A673 (cell line): ENCODE data around the gene CELSR3. TPM values are rescaled to one million over a fixed set of nuclear protein-coding genes. Genes with fewer than 3 reads are reported as not detected.

Source experiments
- BruUV-seq: library from RNA; stranded (reverse); fragments of 400-500 nt; replicated peaks from 2 replicates; lab custom pipeline; 2021; lab: Mats Ljungman, UMichigan
- CTCF ChIA-PET: fragments of 300-600 bp; sonication (Branson Sonifier 250); formaldehyde crosslinking; loops from one replicate; lab custom pipeline; 2022; ENCODE audit warnings: antibody characterized with exemption; lab: Charles Lee
- POLR2A ChIA-PET: fragments of 300-600 bp; sonication (Branson Sonifier 250); formaldehyde crosslinking; loops from one replicate; lab custom pipeline; 2022; ENCODE audit warnings: antibody characterized with exemption; ENCODE audit not compliant: low non-redundant PET; lab: Charles Lee
- DNase-seq: peaks from one replicate; pipeline ENCODE4 v3.0.0-alpha.2; 2015; ENCODE audit warnings: low spot score
- H3K27ac ChIP-seq: fragments of 200-600 bp; sonication (generic); 2 replicates; pipeline ENCODE4 v1.5.1; 2016; ENCODE audit warnings: mixed run types, low read depth, mild to moderate bottlenecking, mixed read lengths, antibody characterized with exemption, low read length; ENCODE audit not compliant: poor library complexity, severe bottlenecking
- H3K27me3 ChIP-seq: fragments of 200-600 bp; sonication (generic); replicated peaks from 2 replicates; pipeline ENCODE4 v1.6.1; 2017; ENCODE audit warnings: mixed run types, low read depth, mild to moderate bottlenecking, mixed read lengths, antibody characterized with exemption, low read length; ENCODE audit not compliant: insufficient read depth, poor library complexity
- H3K36me3 ChIP-seq: fragments of 200-600 bp; sonication (generic); 2 replicates; pipeline ENCODE4 v1.6.1; 2016; ENCODE audit warnings: mixed run types, mild to moderate bottlenecking, mixed read lengths, antibody characterized with exemption, low read length; ENCODE audit not compliant: insufficient read depth, poor library complexity, severe bottlenecking
- H3K4me1 ChIP-seq: fragments of 200-600 bp; sonication (generic); 2 replicates; pipeline ENCODE4 v1.6.1; 2017; ENCODE audit warnings: mixed run types, mild to moderate bottlenecking, mixed read lengths, antibody characterized with exemption, low read length; ENCODE audit not compliant: insufficient read depth, poor library complexity, severe bottlenecking
- H3K4me3 ChIP-seq: fragments of 200-600 bp; sonication (generic); 2 replicates; pipeline ENCODE4 v1.5.1; 2016; ENCODE audit warnings: low read depth, mixed run types, mild to moderate bottlenecking, mixed read lengths, low read length; ENCODE audit not compliant: poor library complexity, severe bottlenecking
- H3K9me3 ChIP-seq: fragments of 200-600 bp; sonication (generic); 2 replicates; pipeline ENCODE4 v1.6.1; 2016; ENCODE audit warnings: mixed run types, low read depth, mild to moderate bottlenecking, mixed read lengths, antibody characterized with exemption, low read length; ENCODE audit not compliant: poor library complexity, severe bottlenecking
- CTCF ChIP-seq: fragments of 300-800, 200-600 bp; sonication (generic); conservative IDR thresholded peaks from 2 replicates; pipeline ENCODE4 v1.5.1; 2017; ENCODE audit warnings: low read depth, mild to moderate bottlenecking, antibody characterized with exemption, low read length, moderate library complexity, mixed read lengths
- EZH2 ChIP-seq: fragments of 200-600 bp; sonication (generic); IDR thresholded peaks from 2 replicates; pipeline ENCODE4 v1.6.1; 2017; ENCODE audit warnings: borderline replicate concordance, low read depth, mild to moderate bottlenecking, mixed read lengths, antibody characterized with exemption, low read length; ENCODE audit not compliant: poor library complexity, severe bottlenecking
- intact Hi-C: fragments of 100-400 bp; cut with micrococcal nuclease; formaldehyde crosslinking; loops from one replicate; pipeline ENCODE4 v1.10.0; 2022; ENCODE audit not compliant: unreplicated experiment
- total RNA-seq: library from RNA; stranded (reverse); gene quantifications from 2 replicates; pipeline ENCODE4 v1.2.3, GENCODE V29; 2021

CELSR3 gene
- total RNA-seq, 1 experiment from 2014 or later: 1.2 TPM

DNA sequence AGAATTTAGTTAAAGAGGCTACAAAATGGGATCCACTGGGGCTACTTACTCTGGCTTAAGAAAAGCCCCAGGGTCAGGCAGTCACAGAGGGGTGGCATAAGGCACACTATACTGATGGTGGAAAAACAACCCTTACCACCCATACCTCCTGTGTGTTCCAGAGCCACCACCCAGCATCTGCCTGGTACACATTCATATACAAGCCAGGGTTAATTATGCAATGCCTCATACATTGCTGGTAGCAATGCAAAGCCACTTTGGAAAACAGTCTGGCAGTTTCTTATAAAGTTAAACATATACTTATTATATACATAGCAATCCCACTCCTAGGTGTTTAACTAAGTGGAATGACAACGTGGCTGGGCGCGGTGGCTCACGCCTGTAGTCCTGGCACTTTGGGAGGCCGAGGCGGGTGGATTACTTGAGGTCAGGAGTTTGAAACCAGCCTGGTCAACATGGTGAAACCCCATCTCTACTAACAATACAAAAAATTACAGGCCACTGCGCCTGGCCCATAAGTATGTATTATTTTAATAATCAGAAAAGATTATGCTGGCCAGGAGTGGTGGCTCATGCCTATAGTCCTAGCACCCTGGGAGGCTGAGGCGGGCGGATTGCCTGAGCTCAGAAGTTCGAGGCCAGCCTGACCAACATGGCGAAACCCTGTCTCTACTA lies 38.2 kb upstream of the CELSR3 start:
- POLR2A ChIA-PET: no interaction called here
- intact Hi-C loops: no loop called here
- BruUV-seq: no TSS peak
- Histone ChIP-seq H3K4me1 (no peaks in the 10 kb centered on the region), H3K9me3 (no peaks in the 10 kb centered on the region), H3K36me3 (peaks cover 7% of the 10 kb centered on the region), H3K27ac (no peak overlapping the region), H3K27me3 (no peaks in the 10 kb centered on the region), H3K4me3 (no peak overlapping the region)
- CTCF ChIA-PET: no interaction called here
- no peak for DNase-seq
- TF ChIP-seq EZH2: no peak

GRCh38 chr3:48698891-48699290 lies 36.2 kb upstream of the CELSR3 start:
- DNase-seq: no peak

DNA sequence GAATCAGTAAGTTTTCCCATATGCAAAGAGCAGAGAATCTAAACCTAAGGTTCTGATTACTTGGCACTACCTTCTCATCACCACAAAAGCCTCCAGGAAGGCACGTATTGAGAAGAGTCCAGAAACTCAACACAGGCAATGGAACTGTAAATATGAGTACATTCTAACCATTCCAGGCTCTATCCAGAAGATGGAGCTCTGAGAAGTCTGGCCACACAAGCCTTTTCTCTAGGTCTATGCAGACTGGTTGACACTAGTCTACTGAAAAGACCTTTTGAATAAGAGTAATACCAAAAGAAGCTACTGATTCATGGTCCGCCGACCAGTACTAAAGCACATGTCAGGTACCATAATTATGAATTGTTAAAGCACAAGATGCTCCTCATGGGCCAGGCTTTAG lies 35.3 kb upstream of the CELSR3 start:
- no TSS peak for BruUV-seq
- no peak overlapping the region for H3K27ac ChIP-seq
- intact Hi-C loops: no loop called here
- H3K4me3 ChIP-seq: no peak overlapping the region
- DNase-seq: no peak
- no peaks in the 10 kb centered on the region for H3K27me3 ChIP-seq
- POLR2A ChIA-PET: no interaction called here
- no peak for TF ChIP-seq CTCF
- no peak for TF ChIP-seq EZH2
- H3K4me1 ChIP-seq: peaks cover 15% of the 10 kb centered on the region
- CTCF ChIA-PET: no interaction called here
- H3K9me3 ChIP-seq: no peaks in the 10 kb centered on the region
- peaks cover 21% of the 10 kb centered on the region for H3K36me3 ChIP-seq

More at GRCh38 chr3:48698891-48699290, 36.2 kb upstream of the CELSR3 start:
- Histone ChIP-seq H3K9me3 (no peaks in the 10 kb centered on the region), H3K36me3 (peaks cover 12% of the 10 kb centered on the region), H3K27me3 (no peaks in the 10 kb centered on the region), H3K27ac (no peak overlapping the region), H3K4me3 (no peak overlapping the region), H3K4me1 (peaks cover 15% of the 10 kb centered on the region)
- TF ChIP-seq EZH2: no peak
- no peak for TF ChIP-seq CTCF
- intact Hi-C loops: no loop called here
- BruUV-seq: no TSS peak
- CTCF ChIA-PET: no interaction called here
- POLR2A ChIA-PET: no interaction called here

- TF ChIP-seq CTCF: no peak
- no peak for TF ChIP-seq EZH2
- POLR2A ChIA-PET: no interaction called here
- CTCF ChIA-PET: no interaction called here
- no peak for DNase-seq
- H3K9me3 ChIP-seq: no peaks in the 10 kb centered on the region
- no TSS peak for BruUV-seq
- H3K27ac ChIP-seq: no peak overlapping the region
- no peak overlapping the region for H3K4me3 ChIP-seq
- intact Hi-C loops: no loop called here
- H3K27me3 ChIP-seq: no peaks in the 10 kb centered on the region
- H3K4me1 ChIP-seq: peaks cover 15% of the 10 kb centered on the region
- peaks cover 29% of the 10 kb centered on the region for H3K36me3 ChIP-seq
These were observed 33.9 kb upstream of the CELSR3 start for GRCh38 chr3:48696601-48697000.
